HepG2 (cell line): ENCODE data around the gene PCSK6. TPM values are rescaled to one million over a fixed set of nuclear protein-coding genes. Genes with fewer than 3 reads are reported as not detected.

Experiments
- CBX2 ChIP-seq, 2 experiments: fragments of 200-600 bp in 1 of 2; sonication (generic); formaldehyde crosslinking in 1 of 2; IDR thresholded peaks; 2 replicates each; pipeline versions ENCODE4 v1.7.0 to v1.8.1; 2018 to 2022; ENCODE audit warnings: low read depth in 2 of 2, low read length in 1 of 2, mild to moderate bottlenecking in 1 of 2, missing genetic modification reagents in 1 of 2
- ELF3 ChIP-seq: IDR thresholded peaks from 2 replicates; pipeline ENCODE4 v1.6.1; 2016; ENCODE audit warnings: missing genetic modification reagents, missing compliant biosample characterization
- FOXA1 ChIP-seq, 2 experiments: fragments of 450-650 bp in 1 of 2; sonication (generic) in 1 of 2; formaldehyde crosslinking in 1 of 2; IDR thresholded peaks; 2 replicates each; pipeline versions ENCODE4 v1.4.0 to v1.6.1; 2016 to 2020; ENCODE audit warnings: missing genetic modification reagents in 1 of 2
- HNRNPLL ChIP-seq: fragments of 200-400 bp; formaldehyde crosslinking; IDR thresholded peaks from 2 replicates; pipeline ENCODE4 v1.6.1; 2017; ENCODE audit warnings: mild to moderate bottlenecking, low read depth, low read length; ENCODE audit not compliant: poor library complexity, severe bottlenecking
- MXD3 ChIP-seq: IDR thresholded peaks from 2 replicates; pipeline ENCODE4 v1.6.1; 2016; ENCODE audit warnings: mild to moderate bottlenecking, missing biosample characterization, missing genetic modification reagents
- NFYC ChIP-seq: IDR thresholded peaks from 2 replicates; pipeline ENCODE4 v1.6.1; 2016; ENCODE audit warnings: missing genetic modification reagents, missing compliant biosample characterization
- POGK ChIP-seq: sonication (generic); formaldehyde crosslinking; conservative IDR thresholded peaks from 2 replicates; pipeline ENCODE4 v1.8.0; 2022; ENCODE audit warnings: mild to moderate bottlenecking, moderate library complexity, missing genetic modification reagents
- PTBP1 ChIP-seq: fragments of 200-400 bp; formaldehyde crosslinking; IDR thresholded peaks from 2 replicates; pipeline ENCODE4 v1.6.1; 2018; ENCODE audit warnings: low read length, low read depth; ENCODE audit not compliant: poor library complexity, severe bottlenecking
- TIGD3 ChIP-seq: sonication (generic); formaldehyde crosslinking; IDR thresholded peaks from 2 replicates; pipeline ENCODE4 v1.5.1; 2020; ENCODE audit warnings: mild to moderate bottlenecking, missing genetic modification reagents, borderline replicate concordance
- ZBTB38 ChIP-seq: sonication (generic); formaldehyde crosslinking; IDR thresholded peaks from 2 replicates; pipeline ENCODE4 v1.5.1; 2020; ENCODE audit warnings: mild to moderate bottlenecking, missing genetic modification reagents
- ZFP41 ChIP-seq: sonication (generic); formaldehyde crosslinking; IDR thresholded peaks from 2 replicates; pipeline ENCODE4 v1.4.0; 2020; ENCODE audit warnings: mild to moderate bottlenecking, missing genetic modification reagents, borderline replicate concordance
- ZNF138 ChIP-seq: sonication (generic); formaldehyde crosslinking; IDR thresholded peaks from 2 replicates; pipeline ENCODE4 v1.5.0; 2020; ENCODE audit warnings: mild to moderate bottlenecking, low read depth, missing genetic modification reagents
- ZNF207 ChIP-seq: fragments of 450-650 bp; IDR thresholded peaks from 2 replicates; pipeline ENCODE4 v1.6.1; 2016; ENCODE audit warnings: antibody characterized with exemption, borderline replicate concordance
- ZNF562 ChIP-seq: sonication (generic); formaldehyde crosslinking; IDR thresholded peaks from 2 replicates; pipeline ENCODE4 v1.8.0; 2022; ENCODE audit warnings: missing genetic modification reagents, borderline replicate concordance
- ZNF629 ChIP-seq: sonication (generic); formaldehyde crosslinking; conservative IDR thresholded peaks from 2 replicates; pipeline ENCODE4 v1.5.0; 2020; ENCODE audit warnings: missing genetic modification reagents
- ZNF746 ChIP-seq: sonication (generic); formaldehyde crosslinking; IDR thresholded peaks from 2 replicates; pipeline ENCODE4 v1.8.0; 2022; ENCODE audit warnings: mild to moderate bottlenecking, missing genetic modification reagents
- ZNF747 ChIP-seq: sonication (generic); formaldehyde crosslinking; IDR thresholded peaks from 2 replicates; pipeline ENCODE4 v1.8.1; 2023; ENCODE audit warnings: missing genetic modification reagents, mild to moderate bottlenecking, borderline replicate concordance
- ZNF768 ChIP-seq: sonication (generic); formaldehyde crosslinking; IDR thresholded peaks from 2 replicates; pipeline ENCODE4 v1.4.0; 2020; ENCODE audit warnings: missing genetic modification reagents
- ZNF781 ChIP-seq: sonication (generic); formaldehyde crosslinking; IDR thresholded peaks from 2 replicates; pipeline ENCODE4 v1.5.1; 2020; ENCODE audit warnings: borderline replicate concordance, mild to moderate bottlenecking, missing genetic modification reagents; ENCODE audit errors: not compliant biosample characterization
- ZSCAN22 ChIP-seq: sonication (generic); formaldehyde crosslinking; IDR thresholded peaks from 2 replicates; pipeline ENCODE4 v1.4.0; 2020; ENCODE audit warnings: mild to moderate bottlenecking, missing genetic modification reagents
- polyA plus RNA-seq, 8 experiments: library from polyadenylated mRNA; depleted of rRNA in 3 of 8; stranded (reverse) in 7 of 8; unstranded in 1 of 8; fragments of >200 nt; fragmentation: Illumina TruSeq in 4 of 8; extraction: Trizol in 4 of 8; gene quantifications; 2 replicates each; pipeline versions ENCODE4 v1.2.1 to v1.2.3, GENCODE V29; 2011 to 2016; ENCODE audit warnings: low read depth in 4 of 8, missing spikeins in 1 of 8, mixed read lengths in 1 of 8; ENCODE audit not compliant: insufficient read depth in 1 of 8
- total RNA-seq, 5 experiments: library from RNA; depleted of rRNA; stranded (reverse); fragments of >200 nt; fragmentation: Illumina TruSeq; extraction: Trizol; gene quantifications; 2 replicates each; pipeline ENCODE4 v1.2.3, GENCODE V29; 2016; ENCODE audit warnings: low read depth in 1 of 5
- TF ChIP-seq, protein P1 (sequence below): IDR thresholded peaks from 2 replicates; pipeline ENCODE4 v1.6.1; 2016; ENCODE audit warnings: missing genetic modification reagents, missing compliant biosample characterization

Gene PCSK6
- total and polyA plus RNA-seq, 2 of the 13 experiments (the other 11 are each of a cell fraction or from before 2014, with no cell fraction given), result 56.5 to 155 TPM

- no peak for TF ChIP-seq CBX2 (IDR thresholded peaks at IDR 0.05; ENCODE audit: low read depth, low read length)
- no peak for TF ChIP-seq CBX2 (CRISPR knock-in tag; IDR thresholded peaks at IDR 0.05; ENCODE audit: low read depth)
- TF ChIP-seq, protein P1, sequence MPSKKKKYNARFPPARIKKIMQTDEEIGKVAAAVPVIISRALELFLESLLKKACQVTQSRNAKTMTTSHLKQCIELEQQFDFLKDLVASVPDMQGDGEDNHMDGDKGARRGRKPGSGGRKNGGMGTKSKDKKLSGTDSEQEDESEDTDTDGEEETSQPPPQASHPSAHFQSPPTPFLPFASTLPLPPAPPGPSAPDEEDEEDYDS (CRISPR knock-in tag), result peak; percentile 60
- no peak for TF ChIP-seq ZSCAN22 (CRISPR knock-in tag)
- no peak for TF ChIP-seq ZNF138 (CRISPR knock-in tag)
- TF ChIP-seq ZNF768 (CRISPR knock-in tag), result peak; percentile 62; the same call in 1 of the 2 replicates
- TF ChIP-seq ZFP41, result no peak
- TF ChIP-seq POGK (CRISPR knock-in tag), result no peak; the same call in 1 of the 2 replicates
- no peak for TF ChIP-seq ZNF207
- peak; percentile 42 for TF ChIP-seq PTBP1
- no peak for TF ChIP-seq FOXA1 (IDR thresholded peaks at IDR 0.05)
- peak; percentile 33; the same call in 1 of the 2 replicates for TF ChIP-seq FOXA1 (CRISPR knock-in tag; IDR thresholded peaks at IDR 0.05)
- peak; percentile 52; the same call in 1 of the 2 replicates for TF ChIP-seq ZNF747 (CRISPR knock-in tag)
- no peak for TF ChIP-seq ZNF781
- TF ChIP-seq HNRNPLL, result peak; percentile 43
- TF ChIP-seq ZNF562 (CRISPR knock-in tag), result no peak
- no peak for TF ChIP-seq ZNF629 (CRISPR knock-in tag)
- TF ChIP-seq ZBTB38 (CRISPR knock-in tag), result peak; percentile 69; the same call in 1 of the 2 replicates
- TF ChIP-seq ELF3 (CRISPR knock-in tag), result peak; percentile 47; the same call in 1 of the 2 replicates
- no peak for TF ChIP-seq NFYC
- peak; percentile 77 for TF ChIP-seq ZNF746 (CRISPR knock-in tag)
- TF ChIP-seq TIGD3 (CRISPR knock-in tag), result no peak
- TF ChIP-seq MXD3 (CRISPR knock-in tag), result no peak
These were observed 975 bp downstream of the PCSK6 start (continued) for GRCh38 chr15:101488300-101489164.
